WTC11 (cell line): ENCODE results near the gene TGM2. TPM values are rescaled to one million over a fixed set of nuclear protein-coding genes. Genes with fewer than 3 reads are reported as not detected.

ENCODE experiments used
- ATAC-seq: fragments of 200-7000 bp; cut with Tn5 transposase; 2 replicates; pipeline ENCODE4 v1.10.0; 2021; ENCODE audit warnings: mild to moderate bottlenecking, moderate library complexity
- CTCF ChIA-PET: fragments of 300-600 bp; sonication (Branson Sonifier 250); formaldehyde crosslinking; loops from one replicate; lab custom pipeline; 2021; ENCODE audit warnings: antibody characterized with exemption; lab: Charles Lee
- POLR2A ChIA-PET: fragments of 350-600 bp; sonication (Branson Sonifier 250); formaldehyde crosslinking; loops from one replicate; lab custom pipeline; 2021; ENCODE audit warnings: antibody characterized with exemption; lab: Charles Lee
- DNase-seq: peaks from one replicate; pipeline ENCODE4 v3.0.0; 2021; ENCODE audit warnings: low spot score
- H3K27ac Mint-ChIP-seq: 2 replicates; pipeline ENCODE4 v1.8.0; 2021; ENCODE audit warnings: mixed read lengths
- H3K27me3 Mint-ChIP-seq: 2 replicates; pipeline ENCODE4 v1.8.0; 2021; ENCODE audit warnings: low read depth, mild to moderate bottlenecking, moderate library complexity, mixed read lengths
- H3K36me3 Mint-ChIP-seq: 2 replicates; pipeline ENCODE4 v1.8.0; 2021; ENCODE audit warnings: mixed read lengths
- H3K4me1 Mint-ChIP-seq: 2 replicates; pipeline ENCODE4 v1.8.0; 2022; ENCODE audit warnings: mixed read lengths
- H3K4me3 Mint-ChIP-seq: 2 replicates; pipeline ENCODE4 v1.8.0; 2021; ENCODE audit warnings: mild to moderate bottlenecking, moderate library complexity, mixed read lengths
- H3K9me3 Mint-ChIP-seq: 2 replicates; pipeline ENCODE4 v1.8.0; 2021; ENCODE audit warnings: mixed read lengths
- CBFB ChIP-seq: sonication (generic); formaldehyde crosslinking; IDR thresholded peaks from 2 replicates; pipeline ENCODE4 v1.8.1; 2022; ENCODE audit warnings: mild to moderate bottlenecking, low read depth, missing genetic modification reagents
- CREB1 ChIP-seq: sonication (generic); formaldehyde crosslinking; IDR thresholded peaks from 2 replicates; pipeline ENCODE4 v1.8.0; 2023; ENCODE audit warnings: mild to moderate bottlenecking, missing genetic modification reagents
- ELF4 ChIP-seq: sonication (generic); formaldehyde crosslinking; IDR thresholded peaks from 2 replicates; pipeline ENCODE4 v1.8.1; 2022; ENCODE audit warnings: low read depth, mild to moderate bottlenecking, moderate library complexity, missing genetic modification reagents
- GABPB1 ChIP-seq: sonication (generic); formaldehyde crosslinking; IDR thresholded peaks from 2 replicates; pipeline ENCODE4 v1.8.1; 2023; ENCODE audit warnings: mild to moderate bottlenecking, missing genetic modification reagents
- HMGA2 ChIP-seq: fragments of 250-450 bp; sonication (Bioruptor Pico); IDR thresholded peaks from 2 replicates; pipeline ENCODE4 v1.4.0; 2021; ENCODE audit warnings: mild to moderate bottlenecking, moderate library complexity
- IRF2 ChIP-seq: sonication (generic); formaldehyde crosslinking; IDR thresholded peaks from 2 replicates; pipeline ENCODE4 v1.8.0; 2022; ENCODE audit warnings: low read depth, missing genetic modification reagents, borderline replicate concordance
- KAT7 ChIP-seq: sonication (generic); formaldehyde crosslinking; IDR thresholded peaks from 2 replicates; pipeline ENCODE4 v1.8.1; 2023; ENCODE audit warnings: missing genetic modification reagents, mild to moderate bottlenecking, borderline replicate concordance
- MYBL2 ChIP-seq: sonication (generic); formaldehyde crosslinking; IDR thresholded peaks from 2 replicates; pipeline ENCODE4 v1.8.1; 2023; ENCODE audit warnings: mild to moderate bottlenecking, moderate library complexity, missing genetic modification reagents
- NFATC4 ChIP-seq: fragments of 250-450 bp; sonication (Bioruptor Pico); IDR thresholded peaks from 2 replicates; pipeline ENCODE4 v1.9.0; 2021; ENCODE audit warnings: mild to moderate bottlenecking
- NR1H2 ChIP-seq: sonication (generic); formaldehyde crosslinking; IDR thresholded peaks from 2 replicates; pipeline ENCODE4 v1.9.0; 2021; ENCODE audit warnings: mild to moderate bottlenecking, moderate library complexity, missing genetic modification reagents
- OVOL2 ChIP-seq: fragments of 250-450 bp; sonication (Bioruptor Pico); IDR thresholded peaks from 2 replicates; pipeline ENCODE4 v1.9.0; 2021; ENCODE audit warnings: mild to moderate bottlenecking, borderline replicate concordance
- RELA ChIP-seq: sonication (generic); formaldehyde crosslinking; IDR thresholded peaks from 2 replicates; pipeline ENCODE4 v1.8.1; 2022; ENCODE audit warnings: missing genetic modification reagents, mild to moderate bottlenecking, borderline replicate concordance
- TCF7 ChIP-seq: sonication (generic); formaldehyde crosslinking; IDR thresholded peaks from 2 replicates; pipeline ENCODE4 v1.8.0; 2022; ENCODE audit warnings: mild to moderate bottlenecking, low read depth, missing genetic modification reagents, moderate library complexity
- TP53 ChIP-seq: sonication (generic); formaldehyde crosslinking; IDR thresholded peaks from 2 replicates; pipeline ENCODE4 v1.8.1; 2023; ENCODE audit warnings: mild to moderate bottlenecking, missing genetic modification reagents
- ZNF317 ChIP-seq: sonication (generic); formaldehyde crosslinking; IDR thresholded peaks from 2 replicates; pipeline ENCODE4 v1.8.1; 2023; ENCODE audit warnings: low read depth, mild to moderate bottlenecking, moderate library complexity, missing genetic modification reagents, borderline replicate concordance
- ZNF423 ChIP-seq: fragments of 250-450 bp; sonication (Bioruptor Pico); IDR thresholded peaks from 2 replicates; pipeline ENCODE4 v2.1.2; 2022; ENCODE audit warnings: mild to moderate bottlenecking, moderate library complexity
- total RNA-seq: library from RNA; stranded (reverse); gene quantifications from 3 replicates; pipeline ENCODE4 v1.2.3, GENCODE V29; 2021
- TF ChIP-seq, protein P1 (sequence below): fragments of 250-450 bp; sonication (Bioruptor Pico); IDR thresholded peaks from 2 replicates; pipeline ENCODE4 v1.9.0; 2021; ENCODE audit warnings: mild to moderate bottlenecking
- TF ChIP-seq, protein P2 (sequence below): fragments of 250-450 bp; sonication (Bioruptor Pico); IDR thresholded peaks from 2 replicates; pipeline ENCODE4 v1.8.0; 2021; ENCODE audit warnings: mild to moderate bottlenecking
- TF ChIP-seq, protein P3 (sequence below): sonication (generic); formaldehyde crosslinking; IDR thresholded peaks from 2 replicates; pipeline ENCODE4 v1.8.1; 2023; ENCODE audit warnings: mild to moderate bottlenecking, missing genetic modification reagents, borderline replicate concordance
- TF ChIP-seq, protein P4 (sequence below): sonication (generic); formaldehyde crosslinking; IDR thresholded peaks from 2 replicates; pipeline ENCODE4 v1.8.0; 2023; ENCODE audit warnings: mild to moderate bottlenecking, missing genetic modification reagents
- TF ChIP-seq, protein P5 (sequence below): sonication (generic); formaldehyde crosslinking; IDR thresholded peaks from 2 replicates; pipeline ENCODE4 v1.8.0; 2022; ENCODE audit warnings: mild to moderate bottlenecking, missing genetic modification reagents
- TF ChIP-seq, protein P6 (sequence below): sonication (generic); formaldehyde crosslinking; IDR thresholded peaks from 2 replicates; pipeline ENCODE4 v1.8.0; 2022; ENCODE audit warnings: mild to moderate bottlenecking, missing genetic modification reagents

TGM2 gene
- total RNA-seq, 1 experiment from 2014 or later = 1.5 TPM

DNA sequence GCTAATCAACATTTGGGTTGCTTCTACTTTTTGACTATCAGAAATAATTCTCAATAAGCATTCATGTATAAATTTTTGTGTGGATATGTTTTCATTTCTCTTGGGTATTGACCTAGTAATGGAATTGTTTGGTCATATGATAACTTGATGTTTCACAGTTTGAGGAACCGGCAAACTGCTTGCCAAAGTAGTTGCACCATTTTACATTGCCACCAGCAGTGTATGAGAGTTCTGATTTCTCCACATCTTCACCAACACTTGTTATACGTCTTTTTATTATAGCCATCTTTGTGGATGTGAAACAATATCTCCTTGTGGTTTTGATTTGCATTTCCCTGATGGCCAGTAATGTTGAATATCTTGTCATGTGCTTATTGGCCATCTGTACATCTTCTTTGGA lies 42.6 kb upstream of the TGM2 start (continued):
- TF ChIP-seq ZNF317 (CRISPR knock-in tag) = no peak
- no peak for TF ChIP-seq TP53 (CRISPR knock-in tag)

DNA sequence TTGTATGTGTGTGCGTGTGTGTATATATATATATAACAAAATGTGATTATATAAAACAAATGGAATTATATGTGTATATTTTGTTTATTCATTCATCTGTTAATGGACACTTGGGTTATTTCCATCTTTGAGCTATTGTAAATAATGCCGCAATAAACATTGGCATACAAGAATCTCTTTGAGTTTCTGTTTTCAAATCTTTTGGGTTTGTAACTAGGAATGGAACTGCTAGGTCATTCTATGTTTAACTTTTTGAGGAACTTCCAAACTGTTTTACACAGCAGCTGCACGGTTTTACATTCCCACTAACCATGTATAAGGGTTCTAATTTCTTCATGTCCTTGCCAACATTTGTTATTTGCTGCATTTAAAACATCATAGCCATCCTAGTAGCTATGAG lies 39.9 kb upstream of the TGM2 start:
- Mint-ChIP-seq H3K27me3 (no peaks in the 10 kb centered on the region), H3K36me3 (no peaks in the 10 kb centered on the region), H3K27ac (no peak overlapping the region), H3K9me3 (0 out of 2 replicates have a peak, but pooled peaks cover 3% of the 10 kb centered on the region), H3K4me1 (no peaks in the 10 kb centered on the region), H3K4me3 (no peak overlapping the region)
- CTCF ChIA-PET = interaction anchor here (1.0 kb wide), 1 partner anchor 10 kb away, joined by 3 read pairs; no protein-coding TSS in a partner anchor
- POLR2A ChIA-PET = no interaction called here
- no peak for ATAC-seq
- TF ChIP-seq ZNF423 (CRISPR knock-in tag) (no peak), CBFB (no peak), OVOL2 (CRISPR knock-in tag) (no peak), MYBL2 (CRISPR knock-in tag) (no peak)
- TF ChIP-seq, protein P1, sequence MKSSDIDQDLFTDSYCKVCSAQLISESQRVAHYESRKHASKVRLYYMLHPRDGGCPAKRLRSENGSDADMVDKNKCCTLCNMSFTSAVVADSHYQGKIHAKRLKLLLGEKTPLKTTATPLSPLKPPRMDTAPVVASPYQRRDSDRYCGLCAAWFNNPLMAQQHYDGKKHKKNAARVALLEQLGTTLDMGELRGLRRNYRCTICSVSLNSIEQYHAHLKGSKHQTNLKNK (CRISPR knock-in tag) = no peak
- TF ChIP-seq, protein P2, sequence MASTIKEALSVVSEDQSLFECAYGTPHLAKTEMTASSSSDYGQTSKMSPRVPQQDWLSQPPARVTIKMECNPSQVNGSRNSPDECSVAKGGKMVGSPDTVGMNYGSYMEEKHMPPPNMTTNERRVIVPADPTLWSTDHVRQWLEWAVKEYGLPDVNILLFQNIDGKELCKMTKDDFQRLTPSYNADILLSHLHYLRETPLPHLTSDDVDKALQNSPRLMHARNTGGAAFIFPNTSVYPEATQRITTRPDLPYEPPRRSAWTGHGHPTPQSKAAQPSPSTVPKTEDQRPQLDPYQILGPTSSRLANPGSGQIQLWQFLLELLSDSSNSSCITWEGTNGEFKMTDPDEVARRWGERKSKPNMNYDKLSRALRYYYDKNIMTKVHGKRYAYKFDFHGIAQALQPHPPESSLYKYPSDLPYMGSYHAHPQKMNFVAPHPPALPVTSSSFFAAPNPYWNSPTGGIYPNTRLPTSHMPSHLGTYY (CRISPR knock-in tag) = no peak
- TF ChIP-seq, protein P3, sequence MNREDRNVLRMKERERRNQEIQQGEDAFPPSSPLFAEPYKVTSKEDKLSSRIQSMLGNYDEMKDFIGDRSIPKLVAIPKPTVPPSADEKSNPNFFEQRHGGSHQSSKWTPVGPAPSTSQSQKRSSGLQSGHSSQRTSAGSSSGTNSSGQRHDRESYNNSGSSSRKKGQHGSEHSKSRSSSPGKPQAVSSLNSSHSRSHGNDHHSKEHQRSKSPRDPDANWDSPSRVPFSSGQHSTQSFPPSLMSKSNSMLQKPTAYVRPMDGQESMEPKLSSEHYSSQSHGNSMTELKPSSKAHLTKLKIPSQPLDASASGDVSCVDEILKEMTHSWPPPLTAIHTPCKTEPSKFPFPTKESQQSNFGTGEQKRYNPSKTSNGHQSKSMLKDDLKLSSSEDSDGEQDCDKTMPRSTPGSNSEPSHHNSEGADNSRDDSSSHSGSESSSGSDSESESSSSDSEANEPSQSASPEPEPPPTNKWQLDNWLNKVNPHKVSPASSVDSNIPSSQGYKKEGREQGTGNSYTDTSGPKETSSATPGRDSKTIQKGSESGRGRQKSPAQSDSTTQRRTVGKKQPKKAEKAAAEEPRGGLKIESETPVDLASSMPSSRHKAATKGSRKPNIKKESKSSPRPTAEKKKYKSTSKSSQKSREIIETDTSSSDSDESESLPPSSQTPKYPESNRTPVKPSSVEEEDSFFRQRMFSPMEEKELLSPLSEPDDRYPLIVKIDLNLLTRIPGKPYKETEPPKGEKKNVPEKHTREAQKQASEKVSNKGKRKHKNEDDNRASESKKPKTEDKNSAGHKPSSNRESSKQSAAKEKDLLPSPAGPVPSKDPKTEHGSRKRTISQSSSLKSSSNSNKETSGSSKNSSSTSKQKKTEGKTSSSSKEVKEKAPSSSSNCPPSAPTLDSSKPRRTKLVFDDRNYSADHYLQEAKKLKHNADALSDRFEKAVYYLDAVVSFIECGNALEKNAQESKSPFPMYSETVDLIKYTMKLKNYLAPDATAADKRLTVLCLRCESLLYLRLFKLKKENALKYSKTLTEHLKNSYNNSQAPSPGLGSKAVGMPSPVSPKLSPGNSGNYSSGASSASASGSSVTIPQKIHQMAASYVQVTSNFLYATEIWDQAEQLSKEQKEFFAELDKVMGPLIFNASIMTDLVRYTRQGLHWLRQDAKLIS = no peak
- no peak for DNase-seq

DNA sequence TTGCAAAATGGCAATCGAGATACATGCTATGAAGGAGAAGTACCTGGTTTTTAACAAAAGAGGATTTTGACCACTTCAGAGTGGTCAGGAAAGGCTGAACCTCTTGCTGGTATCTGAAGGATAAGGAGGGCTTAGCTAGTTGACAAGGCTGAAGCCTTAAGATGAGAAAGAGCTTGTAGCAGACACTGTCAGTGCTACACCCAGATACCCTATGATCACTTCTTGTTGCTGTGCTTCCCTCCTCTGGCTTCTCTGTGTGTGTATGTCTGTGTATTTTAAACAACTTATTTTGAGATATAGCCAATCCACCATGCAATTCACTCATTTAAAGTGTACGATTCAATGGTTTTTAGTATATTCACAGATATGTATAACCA lies 38.9 kb upstream of the TGM2 start:
- Mint-ChIP-seq H3K9me3 (0 out of 2 replicates have a peak, but pooled peaks cover 3% of the 10 kb centered on the region), H3K36me3 (no peaks in the 10 kb centered on the region), H3K4me1 (no peaks in the 10 kb centered on the region), H3K4me3 (no peak overlapping the region), H3K27me3 (no peaks in the 10 kb centered on the region), H3K27ac (no peak overlapping the region; the same call in 1 of the 2 replicates)
- CTCF ChIA-PET = interaction anchor here (1.5 kb wide), 1 partner anchor 17 kb away, joined by 7 read pairs; no protein-coding TSS in a partner anchor
- POLR2A ChIA-PET = no interaction called here
- DNase-seq (no peak), ATAC-seq (no peak)
- TF ChIP-seq, protein P4, sequence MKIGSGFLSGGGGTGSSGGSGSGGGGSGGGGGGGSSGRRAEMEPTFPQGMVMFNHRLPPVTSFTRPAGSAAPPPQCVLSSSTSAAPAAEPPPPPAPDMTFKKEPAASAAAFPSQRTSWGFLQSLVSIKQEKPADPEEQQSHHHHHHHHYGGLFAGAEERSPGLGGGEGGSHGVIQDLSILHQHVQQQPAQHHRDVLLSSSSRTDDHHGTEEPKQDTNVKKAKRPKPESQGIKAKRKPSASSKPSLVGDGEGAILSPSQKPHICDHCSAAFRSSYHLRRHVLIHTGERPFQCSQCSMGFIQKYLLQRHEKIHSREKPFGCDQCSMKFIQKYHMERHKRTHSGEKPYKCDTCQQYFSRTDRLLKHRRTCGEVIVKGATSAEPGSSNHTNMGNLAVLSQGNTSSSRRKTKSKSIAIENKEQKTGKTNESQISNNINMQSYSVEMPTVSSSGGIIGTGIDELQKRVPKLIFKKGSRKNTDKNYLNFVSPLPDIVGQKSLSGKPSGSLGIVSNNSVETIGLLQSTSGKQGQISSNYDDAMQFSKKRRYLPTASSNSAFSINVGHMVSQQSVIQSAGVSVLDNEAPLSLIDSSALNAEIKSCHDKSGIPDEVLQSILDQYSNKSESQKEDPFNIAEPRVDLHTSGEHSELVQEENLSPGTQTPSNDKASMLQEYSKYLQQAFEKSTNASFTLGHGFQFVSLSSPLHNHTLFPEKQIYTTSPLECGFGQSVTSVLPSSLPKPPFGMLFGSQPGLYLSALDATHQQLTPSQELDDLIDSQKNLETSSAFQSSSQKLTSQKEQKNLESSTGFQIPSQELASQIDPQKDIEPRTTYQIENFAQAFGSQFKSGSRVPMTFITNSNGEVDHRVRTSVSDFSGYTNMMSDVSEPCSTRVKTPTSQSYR (CRISPR knock-in tag) = no peak
- TF ChIP-seq NR1H2 (CRISPR knock-in tag) (no peak), HMGA2 (CRISPR knock-in tag) (no peak), IRF2 (CRISPR knock-in tag) (no peak), CREB1 (CRISPR knock-in tag) (no peak), ELF4 (CRISPR knock-in tag) (no peak), NFATC4 (CRISPR knock-in tag) (no peak), GABPB1 (CRISPR knock-in tag) (no peak), RELA (no peak), KAT7 (CRISPR knock-in tag) (no peak), TCF7 (CRISPR knock-in tag) (no peak)
- TF ChIP-seq, protein P5, sequence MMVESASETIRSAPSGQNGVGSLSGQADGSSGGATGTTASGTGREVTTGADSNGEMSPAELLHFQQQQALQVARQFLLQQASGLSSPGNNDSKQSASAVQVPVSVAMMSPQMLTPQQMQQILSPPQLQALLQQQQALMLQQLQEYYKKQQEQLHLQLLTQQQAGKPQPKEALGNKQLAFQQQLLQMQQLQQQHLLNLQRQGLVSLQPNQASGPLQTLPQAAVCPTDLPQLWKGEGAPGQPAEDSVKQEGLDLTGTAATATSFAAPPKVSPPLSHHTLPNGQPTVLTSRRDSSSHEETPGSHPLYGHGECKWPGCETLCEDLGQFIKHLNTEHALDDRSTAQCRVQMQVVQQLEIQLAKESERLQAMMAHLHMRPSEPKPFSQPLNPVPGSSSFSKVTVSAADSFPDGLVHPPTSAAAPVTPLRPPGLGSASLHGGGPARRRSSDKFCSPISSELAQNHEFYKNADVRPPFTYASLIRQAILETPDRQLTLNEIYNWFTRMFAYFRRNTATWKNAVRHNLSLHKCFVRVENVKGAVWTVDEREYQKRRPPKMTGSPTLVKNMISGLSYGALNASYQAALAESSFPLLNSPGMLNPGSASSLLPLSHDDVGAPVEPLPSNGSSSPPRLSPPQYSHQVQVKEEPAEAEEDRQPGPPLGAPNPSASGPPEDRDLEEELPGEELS = no peak
- TF ChIP-seq, protein P6, sequence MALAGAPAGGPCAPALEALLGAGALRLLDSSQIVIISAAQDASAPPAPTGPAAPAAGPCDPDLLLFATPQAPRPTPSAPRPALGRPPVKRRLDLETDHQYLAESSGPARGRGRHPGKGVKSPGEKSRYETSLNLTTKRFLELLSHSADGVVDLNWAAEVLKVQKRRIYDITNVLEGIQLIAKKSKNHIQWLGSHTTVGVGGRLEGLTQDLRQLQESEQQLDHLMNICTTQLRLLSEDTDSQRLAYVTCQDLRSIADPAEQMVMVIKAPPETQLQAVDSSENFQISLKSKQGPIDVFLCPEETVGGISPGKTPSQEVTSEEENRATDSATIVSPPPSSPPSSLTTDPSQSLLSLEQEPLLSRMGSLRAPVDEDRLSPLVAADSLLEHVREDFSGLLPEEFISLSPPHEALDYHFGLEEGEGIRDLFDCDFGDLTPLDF (CRISPR knock-in tag) = no peak
- TF ChIP-seq, protein P1 (CRISPR knock-in tag) = no peak
